ENCODE measurements around the gene TNPO2.
"Not testable (repeated sequence)": the region's sequence is repeated elsewhere in the genome, so short reads cannot be mapped to it uniquely, and the experiment has no call there.

The TNPO2 gene

GRCh38 chr19:12681074-12681987 is 42.4 kb downstream of the TNPO2 start, which contains the start of gene DHPS:
Gene DHPS, minus strand, starts transcription at chr19:12681880. Its CDS starts 114 bp downstream, at chr19:12681766.
- peak; percentile 89 for DNase-seq (ENCODE audit: low read depth, low spot score)
- peak within 1 kb of the TSS; percentile 98 for H3K4me3 ChIP-seq (ENCODE audit: low read depth, low read length)
- ChIA-PET CTCF (interaction anchor here (1.5 to 12.2 kb wide), 4 partner anchors 9 to 167 kb away, joined by 5 to 224 read pairs (median 16); a partner anchor contains a TSS), POLR2A (interaction anchor here (0.6 to 2.0 kb wide), 9 partner anchors 9 to 265 kb away, joined by 3 to 12 read pairs (median 4); partner anchors contain the start of genes FBXW9, MAN2B1 and THSD8)
- no peak for TF ChIP-seq CTCF (IDR thresholded peaks at IDR 0.05; ENCODE audit: insufficient read depth, low read length, missing control alignments)

GRCh38 chr19:12680034-12680433 is 43.7 kb downstream of the TNPO2 start:
- no peak for DNase-seq (ENCODE audit: low read depth, low spot score)
- POLR2A ChIA-PET: no interaction called here

GRCh38 chr19:12678039-12678438 is 45.7 kb downstream of the TNPO2 start:
- not testable (repeated sequence) for H3K4me3 ChIP-seq (ENCODE audit: low read depth, low read length); DNase-seq (ENCODE audit: low read depth, low spot score)
- ChIA-PET POLR2A (interaction anchor here (0.6 kb wide), 2 partner anchors 550 to 941 kb away, joined by 3 read pairs; no protein-coding TSS in a partner anchor), CTCF (interaction anchor here (0.6 to 12.2 kb wide), 12 partner anchors 8 to 618 kb away, joined by 3 to 224 read pairs (median 8); partner anchors contain the start of genes FBXW9, MAN2B1 and WDR83)

More at GRCh38 chr19:12680034-12680433, 43.7 kb downstream of the TNPO2 start:
- no peak for TF ChIP-seq CTCF (IDR thresholded peaks at IDR 0.05; ENCODE audit: insufficient read depth, low read length, missing control alignments)
- CTCF ChIA-PET: interaction anchor here (1.2 to 12.2 kb wide), 4 partner anchors 8 to 168 kb away, joined by 3 to 224 read pairs (median 16); no protein-coding TSS in a partner anchor
- no peak overlapping the region for H3K4me3 ChIP-seq (ENCODE audit: low read depth, low read length)

GRCh38 chr19:12676928-12677327 is 46.8 kb downstream of the TNPO2 start:
- ChIA-PET CTCF (interaction anchor here (0.6 to 12.2 kb wide), 20 partner anchors 8 to 172 kb away, joined by 3 to 224 read pairs (median 5); partner anchors contain the start of genes FBXW9, MAN2B1, WDR83 and ZNF564), POLR2A (no interaction called here)
- H3K4me3 ChIP-seq (ENCODE audit: low read depth, low read length): no peak overlapping the region
- DNase-seq (ENCODE audit: low read depth, low spot score): no peak
- TF ChIP-seq CTCF (IDR thresholded peaks at IDR 0.05; ENCODE audit: insufficient read depth, low read length, missing control alignments): no peak

GRCh38 chr19:12676384-12676792 is 47.3 kb downstream of the TNPO2 start:
- peak; percentile 90 for TF ChIP-seq CTCF (IDR thresholded peaks at IDR 0.05; ENCODE audit: insufficient read depth, low read length, missing control alignments)
- ChIA-PET CTCF (interaction anchor here (0.6 to 12.2 kb wide), 24 partner anchors 9 to 172 kb away, joined by 3 to 224 read pairs (median 4); partner anchors contain the start of genes FBXW9, MAN2B1, RNASEH2A and WDR83), POLR2A (no interaction called here)
- no peak overlapping the region for H3K4me3 ChIP-seq (ENCODE audit: low read depth, low read length)
- DNase-seq (ENCODE audit: low read depth, low spot score): no peak

GRCh38 chr19:12675940-12676339 is 47.8 kb downstream of the TNPO2 start:
- ChIA-PET CTCF (interaction anchor here (0.6 to 12.2 kb wide), 15 partner anchors 9 to 173 kb away, joined by 3 to 224 read pairs (median 5); partner anchors contain the start of genes FBXW9, MAN2B1, RNASEH2A and WDR83), POLR2A (no interaction called here)
- no peak for TF ChIP-seq CTCF (IDR thresholded peaks at IDR 0.05; ENCODE audit: insufficient read depth, low read length, missing control alignments)
- DNase-seq (ENCODE audit: low read depth, low spot score): no peak
- no peak overlapping the region for H3K4me3 ChIP-seq (ENCODE audit: low read depth, low read length)
